ENCODE results near the gene ATAD2B.

ATAD2B gene

DNA sequence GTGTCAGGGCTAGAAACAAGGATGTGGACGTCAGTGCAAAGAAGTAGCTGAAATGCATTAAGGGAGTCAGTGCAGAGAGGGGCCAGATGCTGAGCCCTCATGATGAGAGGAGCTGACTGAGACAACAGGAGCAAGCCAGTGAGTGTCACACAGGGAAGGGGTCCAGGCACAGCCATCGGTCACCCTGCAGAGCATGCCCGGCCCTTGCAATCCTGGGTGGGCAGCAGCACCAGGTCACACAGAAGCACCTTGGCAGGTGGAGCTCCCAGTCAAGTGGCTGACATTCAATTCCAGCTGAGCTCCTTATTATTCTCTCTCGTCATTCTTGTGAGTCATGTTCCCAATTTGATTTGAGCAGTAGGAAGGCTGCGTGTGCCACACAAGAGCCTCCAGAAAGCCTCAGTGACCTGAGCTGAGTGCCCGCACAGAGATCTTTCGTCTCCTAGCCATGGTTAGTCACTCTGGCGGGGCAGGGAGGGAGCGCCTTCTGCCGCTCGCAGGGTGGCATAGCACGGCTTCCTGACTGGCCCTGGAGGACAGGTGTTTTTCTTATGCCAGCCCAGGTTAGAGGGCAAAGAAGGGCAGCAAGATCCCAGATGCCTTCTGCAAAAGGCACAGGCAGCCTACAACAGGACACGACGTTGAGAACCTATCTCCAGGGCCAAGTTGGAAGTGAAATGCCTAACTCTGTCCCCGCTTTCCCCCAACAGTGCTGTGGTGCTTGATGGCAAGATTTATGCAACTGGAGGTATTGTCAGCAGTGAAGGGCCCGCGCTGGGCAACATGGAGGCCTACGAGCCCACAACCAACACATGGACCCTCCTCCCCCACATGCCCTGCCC, 220.9 kb downstream of the ATAD2B start:
- Histone ChIP-seq H3K9me3 (ENCODE audit: insufficient read depth, low read depth, low read length) (no peaks in the 10 kb centered on the region), H3K27me3 (ENCODE audit: insufficient read depth, low read length) (no peaks in the 10 kb centered on the region), H3K9ac (ENCODE audit: low read depth, low read length) (no peak overlapping the region), H3K4me1 (ENCODE audit: insufficient read depth, low read length) (no peaks in the 10 kb centered on the region), H3K36me3 (ENCODE audit: insufficient read depth, low read depth, low read length) (no peaks in the 10 kb centered on the region), H3K27ac (ENCODE audit: low read length) (no peak overlapping the region), H3K4me3 (ENCODE audit: low read length) (no peak overlapping the region)

DNA sequence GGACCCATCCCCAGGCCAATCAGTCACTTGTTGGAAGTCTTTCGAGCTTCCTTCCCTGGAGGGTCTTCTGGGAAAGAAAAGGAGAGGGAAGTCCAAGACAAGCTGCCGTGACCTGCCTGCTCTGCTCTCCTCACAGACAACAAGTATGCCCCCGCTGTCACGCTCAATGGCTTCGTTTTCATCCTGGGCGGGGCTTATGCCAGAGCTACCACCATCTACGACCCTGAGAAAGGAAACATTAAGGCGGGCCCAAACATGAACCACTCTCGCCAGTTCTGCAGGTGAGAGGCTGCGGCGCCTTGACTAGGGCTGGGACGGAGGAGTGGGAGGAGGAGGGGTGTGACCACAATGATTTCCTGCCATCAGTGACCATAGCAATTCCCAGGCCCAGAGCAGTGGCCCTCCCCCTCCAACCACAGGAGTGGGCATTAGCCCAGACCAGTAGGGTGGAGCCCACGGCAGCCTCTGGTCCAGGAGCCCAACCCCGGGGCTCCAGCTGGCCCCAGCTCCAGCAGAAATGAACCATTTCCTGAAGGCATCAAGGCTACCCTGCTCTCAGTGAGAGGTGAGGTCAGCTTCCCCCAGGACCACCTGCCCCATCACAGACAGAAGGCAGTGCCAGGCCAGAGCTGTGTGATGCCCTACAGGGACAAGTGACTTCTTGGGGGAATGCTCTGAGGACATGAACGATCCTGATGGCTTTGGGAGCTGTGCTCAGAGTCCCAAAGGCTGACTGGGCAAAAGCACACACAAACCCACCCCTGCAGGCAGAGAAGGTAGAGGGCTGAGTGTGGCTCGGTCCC, 223.1 kb downstream of the ATAD2B start:
- H3K4me1 ChIP-seq (ENCODE audit: insufficient read depth, low read length) = peaks cover 2% of the 10 kb centered on the region; the same call in 1 of the 2 replicates
- no peaks in the 10 kb centered on the region for H3K9me3 ChIP-seq (ENCODE audit: insufficient read depth, low read depth, low read length)
- no peak overlapping the region for H3K4me3 ChIP-seq (ENCODE audit: low read length)
- H3K27ac ChIP-seq (ENCODE audit: low read length) = no peak overlapping the region
- no peaks in the 10 kb centered on the region for H3K27me3 ChIP-seq (ENCODE audit: insufficient read depth, low read length)
- 0 out of 2 replicates have a peak, but pooled peaks cover 3% of the 10 kb centered on the region for H3K36me3 ChIP-seq (ENCODE audit: insufficient read depth, low read depth, low read length)
- no peak overlapping the region for H3K9ac ChIP-seq (ENCODE audit: low read depth, low read length)

DNA sequence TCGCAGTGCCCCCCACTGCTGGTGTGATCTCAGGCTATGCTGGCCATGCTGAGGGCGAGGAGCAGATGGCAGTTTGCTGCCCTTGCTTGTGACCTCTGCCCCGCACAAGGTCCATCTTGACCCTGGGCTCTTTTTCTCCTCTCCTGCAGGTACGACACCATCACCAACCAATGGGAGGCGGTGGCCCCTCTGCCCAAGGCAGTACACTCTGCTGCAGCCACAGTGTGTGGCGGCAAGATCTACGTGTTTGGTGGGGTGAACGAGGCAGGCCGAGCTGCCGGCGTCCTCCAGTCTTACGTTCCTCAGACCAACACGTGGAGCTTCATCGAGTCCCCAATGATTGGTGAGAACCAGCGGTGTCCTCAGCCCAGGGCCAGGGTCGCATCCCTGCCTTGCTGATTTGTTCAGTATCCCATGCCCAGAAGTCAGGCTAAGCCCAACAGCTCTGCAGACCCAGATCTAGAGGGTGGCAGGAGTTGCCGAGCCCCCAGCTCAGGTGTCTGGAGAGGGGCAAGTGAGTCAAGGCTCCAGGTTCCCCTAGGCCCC, 223.8 kb downstream of the ATAD2B start:
- Histone ChIP-seq H3K27me3 (ENCODE audit: insufficient read depth, low read length) (no peaks in the 10 kb centered on the region), H3K9me3 (ENCODE audit: insufficient read depth, low read depth, low read length) (no peaks in the 10 kb centered on the region), H3K36me3 (ENCODE audit: insufficient read depth, low read depth, low read length) (0 out of 2 replicates have a peak, but pooled peaks cover 3% of the 10 kb centered on the region), H3K27ac (ENCODE audit: low read length) (no peak overlapping the region), H3K9ac (ENCODE audit: low read depth, low read length) (no peak overlapping the region), H3K4me1 (ENCODE audit: insufficient read depth, low read length) (peaks cover 3% of the 10 kb centered on the region; the same call in 1 of the 2 replicates), H3K4me3 (ENCODE audit: low read length) (no peak overlapping the region)

DNA sequence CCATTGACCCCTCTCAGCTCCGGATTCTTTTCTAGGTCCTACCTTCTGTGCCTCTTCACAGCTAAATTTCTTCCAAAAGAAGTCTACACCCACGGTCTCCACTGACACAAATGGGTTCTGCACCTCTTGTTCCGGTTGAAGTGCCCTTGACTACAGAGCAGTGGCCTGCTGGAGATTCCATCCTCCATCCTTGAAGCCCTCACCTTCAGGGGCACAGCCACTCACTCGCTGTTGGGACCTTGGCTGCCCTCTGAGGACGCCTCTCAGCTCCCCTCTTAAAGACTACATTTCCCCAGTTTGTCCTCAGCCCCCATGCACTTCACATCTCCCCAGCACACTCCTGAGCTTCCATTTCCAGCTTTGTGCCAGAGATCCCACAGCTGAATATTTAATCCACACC, 226.3 kb downstream of the ATAD2B start:
- Histone ChIP-seq H3K27ac (ENCODE audit: low read length) (no peak overlapping the region), H3K9me3 (ENCODE audit: insufficient read depth, low read depth, low read length) (no peaks in the 10 kb centered on the region), H3K4me3 (ENCODE audit: low read length) (no peak overlapping the region), H3K4me1 (ENCODE audit: insufficient read depth, low read length) (peaks cover 3% of the 10 kb centered on the region; the same call in 1 of the 2 replicates), H3K9ac (ENCODE audit: low read depth, low read length) (no peak overlapping the region), H3K36me3 (ENCODE audit: insufficient read depth, low read depth, low read length) (0 out of 2 replicates have a peak, but pooled peaks cover 3% of the 10 kb centered on the region), H3K27me3 (ENCODE audit: insufficient read depth, low read length) (no peaks in the 10 kb centered on the region)

DNA sequence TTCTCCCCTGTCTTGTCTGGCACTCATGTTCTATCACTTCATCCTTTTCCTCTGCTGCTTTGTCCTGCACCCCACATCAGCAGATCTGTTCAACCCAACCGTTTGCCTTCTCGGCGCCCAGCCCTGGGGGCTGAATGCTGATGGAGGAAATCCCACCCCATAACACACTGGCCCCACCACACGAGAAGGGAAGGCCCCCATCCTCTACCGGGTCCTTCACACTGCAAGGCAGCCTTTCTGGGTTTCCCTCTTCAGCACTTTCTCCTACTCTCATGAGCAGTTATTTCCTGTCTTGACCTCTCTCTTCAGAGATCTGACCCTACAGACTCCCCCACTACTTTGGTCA, 227.4 kb downstream of the ATAD2B start:
- Histone ChIP-seq H3K4me3 (ENCODE audit: low read length) (no peak overlapping the region), H3K27me3 (ENCODE audit: insufficient read depth, low read length) (no peaks in the 10 kb centered on the region), H3K27ac (ENCODE audit: low read length) (no peak overlapping the region), H3K4me1 (ENCODE audit: insufficient read depth, low read length) (peaks cover 3% of the 10 kb centered on the region; the same call in 1 of the 2 replicates), H3K9ac (ENCODE audit: low read depth, low read length) (no peak overlapping the region), H3K36me3 (ENCODE audit: insufficient read depth, low read depth, low read length) (0 out of 2 replicates have a peak, but pooled peaks cover 3% of the 10 kb centered on the region), H3K9me3 (ENCODE audit: insufficient read depth, low read depth, low read length) (no peaks in the 10 kb centered on the region)

DNA sequence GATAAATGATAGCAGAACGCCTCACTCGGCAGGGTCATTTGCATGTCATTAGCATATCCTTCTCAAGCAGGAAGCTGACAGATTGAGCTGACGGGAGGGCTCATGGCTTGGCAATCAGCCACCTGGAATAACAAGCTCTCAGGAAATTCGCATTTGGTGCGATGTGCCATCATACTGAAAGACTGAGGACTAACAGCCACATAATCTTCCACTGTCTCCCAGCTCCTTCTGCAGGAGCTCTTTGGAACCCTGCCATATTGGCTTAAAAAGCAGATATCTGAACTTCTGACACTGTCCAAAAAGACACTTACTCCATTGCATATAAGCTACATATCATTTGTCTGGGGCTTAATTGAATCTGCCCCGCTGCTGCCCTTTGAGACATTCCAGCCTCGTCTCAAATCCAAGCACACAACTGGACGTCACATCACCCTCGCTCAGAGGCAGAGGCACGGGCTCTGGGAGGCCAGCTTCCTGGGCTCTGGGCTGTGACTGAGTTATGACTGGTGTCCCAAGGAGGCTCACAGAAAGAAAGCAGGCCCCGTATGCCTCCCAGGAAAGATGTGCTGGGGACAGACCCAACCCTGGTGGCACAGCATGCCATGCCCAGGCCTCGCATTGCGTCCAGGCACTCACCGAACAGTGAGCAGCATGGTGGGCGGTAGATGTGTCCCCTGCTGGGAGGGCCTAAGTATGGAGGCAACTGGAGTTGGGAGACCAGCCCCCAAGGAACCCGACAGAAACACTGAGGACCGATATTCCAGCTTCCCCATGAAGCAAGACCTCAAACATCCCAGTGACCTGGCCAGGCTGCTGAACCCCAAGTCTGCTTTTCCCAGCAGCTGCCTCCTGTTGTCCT, 228.0 kb downstream of the ATAD2B start:
- Histone ChIP-seq H3K4me3 (ENCODE audit: low read length) (no peak overlapping the region), H3K9ac (ENCODE audit: low read depth, low read length) (no peak overlapping the region), H3K27ac (ENCODE audit: low read length) (no peak overlapping the region), H3K27me3 (ENCODE audit: insufficient read depth, low read length) (no peaks in the 10 kb centered on the region), H3K36me3 (ENCODE audit: insufficient read depth, low read depth, low read length) (0 out of 2 replicates have a peak, but pooled peaks cover 3% of the 10 kb centered on the region), H3K9me3 (ENCODE audit: insufficient read depth, low read depth, low read length) (no peaks in the 10 kb centered on the region), H3K4me1 (ENCODE audit: insufficient read depth, low read length) (peaks cover 3% of the 10 kb centered on the region; the same call in 1 of the 2 replicates)

Data from iPS-20b (cell line).